ENCODE results near the gene AP2A2.

The AP2A2 gene

GRCh38 chr11:895331-896110, 30.1 kb upstream of the AP2A2 start:
- Histone ChIP-seq H3K36me3 (peaks cover 27% of the 10 kb centered on the region), H3K9me3 (no peaks in the 10 kb centered on the region), H3K27me3 (no peaks in the 10 kb centered on the region), H3K27ac (no peak overlapping the region), H3K4me3 (ENCODE audit: low read depth in 1 of 2, low read length in 1 of 2) (no peak overlapping the region), H3K4me1 (ENCODE audit: control insufficient read depth in 1 of 2, insufficient read depth in 1 of 2, low read depth in 1 of 2, low read length in 1 of 2) (no peaks in the 10 kb centered on the region)
- no peak for TF ChIP-seq CTCF (IDR thresholded peaks at IDR 0.05)

GRCh38 chr11:897253-898142, 28.2 kb upstream of the AP2A2 start:
- Histone ChIP-seq H3K9me3 (no peaks in the 10 kb centered on the region), H3K27ac (no peak overlapping the region), H3K36me3 (peaks cover 46% of the 10 kb centered on the region), H3K27me3 (no peaks in the 10 kb centered on the region), H3K4me1 (ENCODE audit: control insufficient read depth in 1 of 2, insufficient read depth in 1 of 2, low read depth in 1 of 2, low read length in 1 of 2) (no peaks in the 10 kb centered on the region), H3K4me3 (ENCODE audit: low read depth in 1 of 2, low read length in 1 of 2) (no peak overlapping the region)
- TF ChIP-seq CTCF (IDR thresholded peaks at IDR 0.05): no peak

GRCh38 chr11:898143-898511, 27.5 kb upstream of the AP2A2 start:
- Histone ChIP-seq H3K9me3 (no peaks in the 10 kb centered on the region), H3K36me3 (peaks cover 53% of the 10 kb centered on the region), H3K4me1 (ENCODE audit: control insufficient read depth in 1 of 2, insufficient read depth in 1 of 2, low read depth in 1 of 2, low read length in 1 of 2) (no peaks in the 10 kb centered on the region), H3K4me3 (ENCODE audit: low read depth in 1 of 2, low read length in 1 of 2) (no peak overlapping the region), H3K27me3 (no peaks in the 10 kb centered on the region), H3K27ac (no peak overlapping the region)
- no peak for TF ChIP-seq CTCF (IDR thresholded peaks at IDR 0.05)

- no peak for TF ChIP-seq CTCF (IDR thresholded peaks at IDR 0.05)
- Histone ChIP-seq H3K9me3 (no peaks in the 10 kb centered on the region), H3K4me1 (ENCODE audit: control insufficient read depth in 1 of 2, insufficient read depth in 1 of 2, low read depth in 1 of 2, low read length in 1 of 2) (no peaks in the 10 kb centered on the region), H3K27ac (no peak overlapping the region), H3K36me3 (peaks cover 56% of the 10 kb centered on the region), H3K27me3 (no peaks in the 10 kb centered on the region), H3K4me3 (ENCODE audit: low read depth in 1 of 2, low read length in 1 of 2) (no peak overlapping the region)
Measured at GRCh38 chr11:898540-899190, 27.0 kb upstream of the AP2A2 start.

GRCh38 chr11:899724-900123, 25.9 kb upstream of the AP2A2 start:
- peaks cover 65% of the 10 kb centered on the region for H3K36me3 ChIP-seq
- H3K27me3 ChIP-seq: no peaks in the 10 kb centered on the region
- no peak overlapping the region for H3K27ac ChIP-seq
- H3K4me3 ChIP-seq (ENCODE audit: low read depth in 1 of 2, low read length in 1 of 2): no peak overlapping the region
- no peak for TF ChIP-seq CTCF (IDR thresholded peaks at IDR 0.05)
- H3K4me1 ChIP-seq (ENCODE audit: control insufficient read depth in 1 of 2, insufficient read depth in 1 of 2, low read depth in 1 of 2, low read length in 1 of 2): no peaks in the 10 kb centered on the region
- no peaks in the 10 kb centered on the region for H3K9me3 ChIP-seq

Data from neutrophil (primary cell).